AG04449 (cell line): ENCODE data around the gene LONP2.

Source experiments
- CTCF ChIA-PET: fragments of 350-600 bp; formaldehyde crosslinking; extraction: SDS; loops from one replicate; lab custom pipeline; 2021; ENCODE audit warnings: antibody characterized with exemption; lab: Yijun Ruan, JAX
- POLR2A ChIA-PET: fragments of 400-600, 350-600 bp; formaldehyde crosslinking; extraction: SDS; loops from one replicate; lab custom pipeline; 2020; ENCODE audit warnings: antibody characterized with exemption, inconsistent platforms; lab: Yijun Ruan, JAX
- DNase-seq: peaks from one replicate; pipeline ENCODE4 v3.0.0-alpha.2; 2010; ENCODE audit warnings: low read depth, low spot score
- H3K4me3 ChIP-seq: 2 replicates; pipeline ENCODE4 v1.5.1; 2011; ENCODE audit warnings: low read depth, mild to moderate bottlenecking, control low read depth, low read length
- CTCF ChIP-seq: IDR thresholded peaks from one replicate; pipeline ENCODE4 v1.5.1; 2011; ENCODE audit warnings: mild to moderate bottlenecking, moderate library complexity, low read length, control low read depth, inconsistent platforms; ENCODE audit not compliant: insufficient read depth; ENCODE audit errors: missing control alignments

The LONP2 gene

GRCh38 chr16:48361012-48361411 lies 116.9 kb downstream of the LONP2 start:
- ChIA-PET CTCF (interaction anchor here (0.9 to 3.6 kb wide), 10 partner anchors 8 to 269 kb away, joined by 3 to 15 read pairs (median 4); partner anchors contain the start of gene N4BP1), POLR2A (no interaction called here)
- no peak for TF ChIP-seq CTCF
- DNase-seq: no peak
- no peak overlapping the region for H3K4me3 ChIP-seq

DNA sequence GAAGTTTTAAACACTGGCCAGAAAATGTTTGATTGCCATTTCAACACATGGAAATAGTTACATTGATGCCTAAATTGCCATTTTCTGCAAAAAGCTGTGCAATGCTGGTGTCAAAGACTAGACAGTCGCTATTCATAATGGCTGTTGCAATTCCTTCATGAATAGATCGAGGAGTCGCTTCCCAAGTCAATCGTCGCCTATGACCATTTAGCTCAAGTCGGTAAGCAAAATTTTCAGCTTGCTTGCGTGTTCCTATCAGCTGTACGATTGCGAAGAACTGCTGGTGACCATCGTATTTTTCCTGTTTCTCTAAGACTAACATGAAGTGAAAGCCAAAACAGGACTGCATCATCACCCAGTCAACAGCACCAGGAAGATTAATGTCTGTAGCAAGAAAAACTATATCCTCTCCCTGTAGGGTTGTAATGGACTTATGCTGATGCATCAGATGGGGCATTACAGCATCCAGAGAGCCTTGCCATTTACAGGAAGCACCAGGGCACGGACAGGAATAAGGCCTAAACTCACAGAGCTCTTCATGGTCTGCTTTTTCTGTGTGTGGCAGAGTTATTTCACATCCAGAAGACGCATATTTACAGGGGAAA lies 117.5 kb downstream of the LONP2 start:
- ChIA-PET CTCF (interaction anchor here (1.0 to 3.6 kb wide), 7 partner anchors 9 to 269 kb away, joined by 3 to 15 read pairs (median 4); partner anchors contain the start of gene N4BP1), POLR2A (no interaction called here)
- TF ChIP-seq CTCF: no peak
- no peak overlapping the region for H3K4me3 ChIP-seq
- no peak for DNase-seq

GRCh38 chr16:48365025-48365600 lies 121.0 kb downstream of the LONP2 start:
- ChIA-PET CTCF (interaction anchor here (1.0 to 6.8 kb wide), 6 partner anchors 10 to 265 kb away, joined by 3 to 61 read pairs (median 4); partner anchors contain the start of gene N4BP1), POLR2A (interaction anchor here (0.7 to 1.9 kb wide), 8 partner anchors 12 to 258 kb away, joined by 3 to 8 read pairs (median 4); no protein-coding TSS in a partner anchor)
- peak overlapping the region; percentile 61 for H3K4me3 ChIP-seq
- TF ChIP-seq CTCF: no peak
- DNase-seq: no peak

DNA sequence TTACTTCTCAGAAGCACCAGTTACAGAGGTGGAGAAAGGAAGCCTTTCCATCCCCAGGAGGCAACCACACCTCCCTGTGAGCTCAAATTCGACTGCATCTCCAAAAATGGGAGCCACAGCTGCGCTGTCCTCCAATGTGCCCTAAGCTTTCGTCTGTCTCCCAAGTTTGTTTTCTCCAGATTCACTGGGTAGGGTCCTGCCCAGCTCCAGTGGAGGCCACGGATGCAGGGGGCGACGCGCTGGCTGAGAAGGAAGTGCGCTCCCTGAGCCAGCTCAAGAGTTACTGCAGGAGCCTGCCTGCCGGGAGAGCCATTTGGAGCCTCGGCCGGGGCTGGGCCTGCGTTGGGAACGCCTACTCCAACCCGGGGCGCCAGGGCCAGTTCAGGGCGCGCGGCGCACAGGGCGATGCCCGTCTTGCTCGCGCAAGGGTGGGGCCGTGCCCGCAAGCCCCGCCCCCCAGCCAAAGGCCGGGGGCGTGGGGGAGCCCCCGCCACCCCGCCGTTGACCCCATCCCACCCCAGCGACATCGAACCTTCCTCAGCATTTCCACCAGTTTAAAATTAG lies 121.6 kb downstream of the LONP2 start:
- peak overlapping the region; percentile 61 for H3K4me3 ChIP-seq
- peak; percentile 10 for TF ChIP-seq CTCF
- ChIA-PET POLR2A (interaction anchor here (0.6 to 1.9 kb wide), 9 partner anchors 12 to 258 kb away, joined by 3 to 8 read pairs (median 4); no protein-coding TSS in a partner anchor), CTCF (interaction anchor here (0.8 to 6.8 kb wide), 7 partner anchors 11 to 265 kb away, joined by 3 to 61 read pairs (median 4); partner anchors contain the start of gene N4BP1)
- DNase-seq: peak; percentile 19

DNA sequence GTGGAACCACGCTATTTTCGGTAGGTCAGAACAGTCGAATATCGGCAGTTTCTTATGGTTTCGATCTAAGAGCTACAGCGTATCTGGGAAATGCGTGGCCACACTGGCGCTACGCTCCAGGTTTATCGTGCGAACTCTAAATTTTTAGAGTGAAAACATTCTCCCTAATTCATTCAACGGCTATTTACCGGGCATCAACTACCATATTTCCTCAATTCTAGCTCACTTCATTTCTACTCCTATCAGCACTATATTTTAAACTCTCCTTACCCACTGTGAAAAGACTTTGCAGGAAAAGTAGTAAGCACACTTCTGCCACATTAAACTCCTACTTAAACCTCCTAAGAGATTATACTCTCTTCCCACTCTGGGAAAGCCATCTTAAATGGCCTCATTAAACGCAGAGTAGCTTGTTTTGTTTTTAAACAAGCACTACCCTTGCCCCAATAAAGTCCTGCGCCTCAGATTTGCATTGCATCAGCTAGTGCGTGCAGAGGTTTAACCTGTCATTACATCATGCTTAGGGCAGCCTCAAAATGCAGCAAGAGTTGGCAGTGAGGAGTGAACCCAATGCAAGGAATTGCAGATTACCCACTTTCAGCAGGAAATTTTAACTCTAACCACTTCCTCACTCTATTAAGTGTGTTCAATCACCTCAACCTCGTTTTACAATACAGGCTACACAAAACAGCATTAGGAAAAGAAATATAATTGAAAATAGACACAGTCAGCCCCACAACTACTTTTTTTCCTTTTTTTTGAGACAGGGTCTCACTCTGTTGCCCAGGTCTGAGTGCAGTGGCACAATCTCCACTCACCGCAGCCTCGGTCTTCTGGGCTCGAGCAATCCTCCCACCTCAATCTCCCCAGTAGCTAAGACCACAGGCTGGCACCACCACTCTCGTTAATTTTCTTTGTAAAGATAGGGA lies 122.3 kb downstream of the LONP2 start:
- peak; percentile 68 for DNase-seq
- no peak for TF ChIP-seq CTCF
- ChIA-PET POLR2A (interaction anchor here (0.6 to 1.9 kb wide), 5 partner anchors 12 to 251 kb away, joined by 3 to 8 read pairs (median 4); no protein-coding TSS in a partner anchor), CTCF (interaction anchor here (0.8 to 6.8 kb wide), 6 partner anchors 12 to 264 kb away, joined by 3 to 61 read pairs (median 4); partner anchors contain the start of gene N4BP1)
- peak overlapping the region; percentile 61 for H3K4me3 ChIP-seq
